KOPT-K1 (cell line): Measurements from ENCODE around the gene EGFL7.

Source experiments
- H3K27ac ChIP-seq: fragments of 200-600 bp; sonication (generic); 2 replicates; pipeline ENCODE4 v1.5.1; 2016; ENCODE audit warnings: antibody characterized with exemption, mild to moderate bottlenecking, low read depth, low read length; ENCODE audit not compliant: poor library complexity, severe bottlenecking
- H3K36me3 ChIP-seq: fragments of 200-600 bp; sonication (generic); 2 replicates; pipeline ENCODE4 v1.5.1; 2017; ENCODE audit warnings: antibody characterized with exemption, mild to moderate bottlenecking, low read length, moderate library complexity; ENCODE audit not compliant: insufficient read depth
- H3K9me3 ChIP-seq: fragments of 200-600 bp; sonication (generic); 2 replicates; pipeline ENCODE4 v1.5.1; 2017; ENCODE audit warnings: antibody characterized with exemption, low read length, mild to moderate bottlenecking; ENCODE audit not compliant: insufficient read depth, poor library complexity, severe bottlenecking

Gene EGFL7

DNA sequence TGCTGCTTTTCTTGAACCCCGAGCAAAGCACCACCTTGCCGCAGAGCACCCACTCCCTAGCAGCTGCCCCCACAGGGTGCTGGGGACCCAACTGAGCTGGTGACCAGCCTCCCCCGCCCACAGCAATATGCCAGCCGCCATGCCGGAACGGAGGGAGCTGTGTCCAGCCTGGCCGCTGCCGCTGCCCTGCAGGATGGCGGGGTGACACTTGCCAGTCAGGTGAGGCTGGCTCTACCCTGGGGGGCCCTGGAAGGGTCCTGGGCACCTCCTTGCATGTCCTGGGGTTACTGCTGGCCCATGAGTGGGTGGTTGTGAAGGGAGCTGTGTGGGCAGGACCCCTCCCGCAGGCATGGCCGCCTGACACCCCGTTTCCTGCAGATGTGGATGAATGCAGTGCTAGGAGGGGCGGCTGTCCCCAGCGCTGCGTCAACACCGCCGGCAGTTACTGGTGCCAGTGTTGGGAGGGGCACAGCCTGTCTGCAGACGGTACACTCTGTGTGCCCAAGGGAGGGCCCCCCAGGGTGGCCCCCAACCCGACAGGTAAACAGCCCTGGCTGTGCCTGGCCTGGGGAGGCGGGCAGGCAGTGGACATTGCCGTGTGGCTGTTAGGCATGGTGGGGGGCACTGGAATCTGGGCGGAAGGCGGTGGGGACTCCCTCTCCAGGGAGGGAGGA lies 7.2 kb downstream of the EGFL7 start:
- Histone ChIP-seq H3K36me3 (no peaks in the 10 kb centered on the region), H3K27ac (no peak overlapping the region), H3K9me3 (no peaks in the 10 kb centered on the region)

DNA sequence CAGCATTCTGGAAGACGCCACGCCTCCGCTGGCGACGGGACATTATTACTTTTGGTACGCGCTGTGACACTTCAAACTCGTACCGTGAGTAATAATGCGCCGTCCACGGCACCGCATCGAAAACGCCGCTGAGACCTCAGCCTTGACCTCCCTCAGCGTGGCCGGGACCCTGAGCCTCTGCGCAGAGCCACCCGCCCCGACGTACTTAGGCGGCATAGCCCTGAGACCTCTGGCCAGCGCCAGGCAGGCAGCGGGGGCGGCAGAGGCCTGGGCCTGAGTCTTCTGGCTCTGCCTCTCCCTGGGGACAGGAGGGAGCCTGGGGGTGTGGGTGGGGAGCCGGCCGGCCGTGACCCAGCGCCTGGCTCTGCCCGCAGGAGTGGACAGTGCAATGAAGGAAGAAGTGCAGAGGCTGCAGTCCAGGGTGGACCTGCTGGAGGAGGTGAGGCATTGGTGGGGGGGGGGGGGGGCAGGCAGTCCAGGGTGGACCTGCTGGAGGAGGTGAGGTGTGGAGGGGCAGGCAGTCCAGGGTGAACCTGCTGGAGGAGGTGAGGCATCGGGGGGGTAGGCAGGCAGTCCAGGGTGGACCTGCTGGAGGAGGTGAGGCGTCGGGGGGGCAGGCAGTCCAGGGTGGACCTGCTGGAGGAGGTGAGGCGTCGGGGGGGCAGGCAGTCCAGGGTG lies 8.0 kb downstream of the EGFL7 start:
- Histone ChIP-seq H3K27ac (no peak overlapping the region), H3K9me3 (no peaks in the 10 kb centered on the region), H3K36me3 (no peaks in the 10 kb centered on the region)

DNA sequence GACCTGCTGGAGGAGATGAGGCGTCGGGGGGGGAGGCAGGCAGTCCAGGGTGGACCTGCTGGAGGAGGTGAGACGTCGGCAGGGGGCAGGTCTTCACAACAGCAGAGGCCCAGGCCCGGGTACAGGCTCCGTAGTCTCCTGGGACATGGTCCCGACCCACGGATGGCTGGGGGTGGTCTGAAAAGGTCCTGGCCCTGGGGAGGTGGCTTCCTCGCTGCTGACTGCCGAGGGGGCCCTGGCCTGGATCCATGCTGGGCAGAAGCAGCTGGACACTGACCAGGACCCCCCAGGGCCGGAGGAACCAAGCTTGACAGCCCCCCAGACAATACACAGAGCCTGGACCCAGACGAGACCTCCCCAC lies 8.5 kb downstream of the EGFL7 start:
- H3K36me3 ChIP-seq = no peaks in the 10 kb centered on the region

GRCh38 chr9:136671646-136672430 lies 9.1 kb downstream of the EGFL7 start:
- Histone ChIP-seq H3K36me3 (no peaks in the 10 kb centered on the region), H3K9me3 (no peaks in the 10 kb centered on the region), H3K27ac (no peak overlapping the region)

More for the DNA sequence above, 8.5 kb downstream of the EGFL7 start:
- Histone ChIP-seq H3K27ac (no peak overlapping the region), H3K9me3 (no peaks in the 10 kb centered on the region)

DNA sequence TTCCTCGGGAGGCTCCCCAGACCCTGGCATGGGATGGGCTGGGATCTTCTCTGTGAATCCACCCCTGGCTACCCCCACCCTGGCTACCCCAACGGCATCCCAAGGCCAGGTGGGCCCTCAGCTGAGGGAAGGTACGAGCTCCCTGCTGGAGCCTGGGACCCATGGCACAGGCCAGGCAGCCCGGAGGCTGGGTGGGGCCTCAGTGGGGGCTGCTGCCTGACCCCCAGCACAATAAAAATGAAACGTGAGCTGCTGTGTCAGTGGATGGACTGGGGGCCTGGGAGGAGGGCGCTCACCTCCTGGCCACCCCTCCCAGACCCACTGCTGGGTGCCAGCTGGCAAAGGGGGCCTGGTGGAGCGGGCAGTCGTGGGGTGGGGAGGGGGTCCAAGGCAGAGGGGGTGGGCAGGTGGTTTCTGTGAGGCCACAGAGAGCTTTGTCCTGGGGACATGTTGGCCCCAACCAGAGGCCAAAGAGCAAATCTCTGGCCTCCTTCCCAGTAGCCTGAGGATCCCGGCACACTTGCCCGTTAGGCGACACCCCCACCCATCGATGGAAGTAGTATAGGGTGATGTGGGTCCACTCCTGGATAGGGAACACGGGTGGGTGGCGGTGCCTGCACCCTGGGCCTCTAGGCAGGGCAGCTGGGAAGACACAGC lies 9.8 kb downstream of the EGFL7 start:
- Histone ChIP-seq H3K36me3 (no peaks in the 10 kb centered on the region), H3K9me3 (no peaks in the 10 kb centered on the region), H3K27ac (no peak overlapping the region)

- Histone ChIP-seq H3K36me3 (no peaks in the 10 kb centered on the region), H3K27ac (no peak overlapping the region)
Observed at GRCh38 chr9:136673088-136673974, 10.6 kb downstream of the EGFL7 start.

GRCh38 chr9:136673975-136674785 lies 11.5 kb downstream of the EGFL7 start:
- no peak overlapping the region for H3K27ac ChIP-seq
- no peaks in the 10 kb centered on the region for H3K9me3 ChIP-seq
- H3K36me3 ChIP-seq = no peaks in the 10 kb centered on the region

More at GRCh38 chr9:136673088-136673974, 10.6 kb downstream of the EGFL7 start:
- H3K9me3 ChIP-seq = no peaks in the 10 kb centered on the region

DNA sequence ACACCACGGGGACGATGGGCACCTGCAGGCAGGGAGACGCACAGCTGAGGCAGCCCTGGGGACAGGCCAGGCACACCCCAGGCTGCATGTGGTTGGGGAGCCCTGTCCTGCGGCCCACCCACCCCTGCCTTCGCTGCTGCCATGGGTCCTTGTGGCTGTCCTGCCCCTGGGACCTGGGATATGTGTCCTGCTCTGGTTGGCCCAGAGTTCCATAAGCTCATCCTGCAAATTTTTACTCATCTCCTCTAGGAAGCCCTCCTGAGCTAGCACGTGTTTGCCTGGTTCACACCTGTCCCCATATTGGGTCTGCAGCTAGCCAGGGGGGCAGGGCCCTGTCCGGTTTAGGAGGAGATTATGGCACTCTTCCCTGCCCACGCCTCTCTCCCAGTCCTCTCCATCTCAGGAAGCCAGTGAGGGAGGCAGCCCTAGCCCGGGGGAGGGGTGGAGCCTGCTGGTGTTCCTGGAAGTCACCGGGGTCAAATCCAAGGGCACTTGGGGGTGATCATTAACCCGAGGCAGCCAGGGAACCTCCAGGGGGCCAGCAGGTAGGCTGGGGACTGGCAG lies 12.2 kb downstream of the EGFL7 start:
- H3K36me3 ChIP-seq = no peaks in the 10 kb centered on the region
- no peak overlapping the region for H3K27ac ChIP-seq
- no peaks in the 10 kb centered on the region for H3K9me3 ChIP-seq

- Histone ChIP-seq H3K27ac (no peak overlapping the region), H3K9me3 (no peaks in the 10 kb centered on the region), H3K36me3 (no peaks in the 10 kb centered on the region)
Observed at GRCh38 chr9:136675477-136676296, 13.0 kb downstream of the EGFL7 start.

DNA sequence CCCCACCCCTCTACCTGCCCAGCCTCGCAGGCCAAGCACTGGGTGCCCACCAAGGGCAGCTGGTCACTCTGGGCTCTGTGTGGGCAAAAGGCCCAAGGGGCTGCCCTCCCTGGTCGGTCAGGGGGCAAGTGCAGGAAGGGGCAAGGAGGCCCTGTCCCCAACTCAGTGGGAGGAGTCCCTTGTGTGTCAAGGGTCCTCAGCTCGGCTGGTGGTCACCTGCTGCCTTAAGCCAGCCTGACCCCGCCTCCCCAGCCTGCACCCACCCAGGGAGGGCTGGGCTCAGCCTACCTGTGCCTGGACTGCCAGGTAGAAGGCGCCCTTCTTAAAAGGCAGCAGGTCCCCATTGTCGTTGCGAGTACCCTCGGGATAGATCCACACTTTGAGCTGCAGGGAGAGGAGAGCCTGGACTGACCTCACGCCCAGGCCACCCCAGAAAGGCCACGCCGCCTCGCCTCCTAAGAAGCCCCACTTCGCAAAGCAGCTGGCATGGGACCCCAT lies 13.6 kb downstream of the EGFL7 start:
- H3K27ac ChIP-seq = no peak overlapping the region
- H3K9me3 ChIP-seq = no peaks in the 10 kb centered on the region
- no peaks in the 10 kb centered on the region for H3K36me3 ChIP-seq

DNA sequence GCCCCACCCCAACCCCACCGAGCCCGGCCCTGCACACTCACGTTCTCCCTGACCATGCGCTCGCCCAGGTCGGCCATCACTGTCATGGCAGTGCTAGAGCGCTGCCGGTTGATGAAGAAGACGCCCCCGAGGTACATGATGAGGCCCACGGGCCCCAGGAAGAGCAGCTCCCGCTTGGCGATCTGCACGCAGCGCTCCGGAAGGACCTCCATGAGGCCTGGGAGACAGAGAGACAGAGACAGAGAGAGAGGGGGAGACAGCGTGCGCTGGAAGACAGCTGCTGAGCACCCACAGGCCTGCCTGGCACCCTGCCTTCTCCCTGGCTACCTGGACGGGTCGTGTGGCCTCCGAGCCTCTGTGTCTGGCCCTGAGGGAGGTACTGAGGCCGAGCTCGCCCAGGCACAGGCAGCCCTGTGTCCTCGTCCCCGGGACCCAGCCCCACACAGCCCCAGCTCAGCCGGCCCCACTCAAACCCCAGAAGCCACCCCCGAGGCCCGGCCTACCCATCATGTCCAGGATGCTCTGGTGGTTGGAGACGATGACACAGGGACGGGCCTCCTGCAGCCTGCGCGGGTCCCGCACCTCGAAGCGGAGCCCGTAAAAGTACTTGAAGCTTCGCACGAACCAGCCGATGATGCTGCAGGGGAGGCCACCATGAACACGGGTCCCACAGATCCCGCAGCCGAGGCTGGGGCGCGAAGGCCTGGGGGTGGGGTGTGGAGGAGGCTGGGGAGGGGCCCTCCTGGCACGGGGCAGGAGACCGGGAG lies 14.4 kb downstream of the EGFL7 start:
- Histone ChIP-seq H3K27ac (no peak overlapping the region), H3K9me3 (no peaks in the 10 kb centered on the region), H3K36me3 (no peaks in the 10 kb centered on the region)

DNA sequence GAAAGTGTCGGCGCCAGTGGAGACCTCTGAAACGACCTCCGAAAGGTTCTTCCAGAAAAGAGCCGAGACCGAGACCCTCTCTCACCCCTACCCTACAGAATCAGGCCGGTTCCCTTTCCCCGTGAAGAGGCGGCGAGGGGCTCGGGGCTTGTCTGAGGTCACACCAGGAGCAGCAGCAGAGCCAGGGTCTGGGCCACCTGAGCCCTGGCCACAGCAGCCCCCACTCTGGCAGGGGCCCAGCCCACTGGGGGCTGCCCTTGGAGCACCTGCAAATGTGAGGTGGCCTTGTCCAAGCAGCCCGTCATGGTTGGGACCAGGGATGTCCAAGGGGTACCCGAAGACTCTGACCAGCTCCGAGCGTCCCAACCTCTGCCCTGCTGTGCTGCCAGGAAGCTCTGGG lies 15.3 kb downstream of the EGFL7 start:
- no peaks in the 10 kb centered on the region for H3K36me3 ChIP-seq
- no peaks in the 10 kb centered on the region for H3K9me3 ChIP-seq
- no peak overlapping the region for H3K27ac ChIP-seq
